HCT116 (cell line): ENCODE results near the gene SERP1.

Experiments used
- CTCF ChIP-seq, 3 experiments: fragments of 200-600 bp in 1 of 3; sonication (generic) in 1 of 3; IDR thresholded peaks in 2 of 3; conservative IDR thresholded peaks in 1 of 3; 2 replicates each; pipeline ENCODE4 v1.5.1; 2012 to 2017; ENCODE audit warnings: low read depth in 2 of 3, low read length in 2 of 3, antibody characterized with exemption in 1 of 3, borderline replicate concordance in 1 of 3, control low read depth in 1 of 3, mild to moderate bottlenecking in 1 of 3, mixed read lengths in 1 of 3, mixed run types in 1 of 3, moderate library complexity in 1 of 3; ENCODE audit not compliant: insufficient read depth in 1 of 3
- ELF1 ChIP-seq: IDR thresholded peaks from 2 replicates; pipeline ENCODE4 v1.6.1; 2012; ENCODE audit warnings: low read depth, borderline replicate concordance
- EZH2 ChIP-seq: fragments of 200-600 bp; sonication (generic); IDR thresholded peaks from 2 replicates; pipeline ENCODE4 v1.6.1; 2017; ENCODE audit warnings: antibody characterized with exemption, mixed run types
- EZH2phosphoT487 ChIP-seq: fragments of 200-600 bp; IDR thresholded peaks from 2 replicates; pipeline ENCODE4 v1.6.1; 2018; ENCODE audit warnings: antibody characterized with exemption, borderline replicate concordance
- FOSL1 ChIP-seq: IDR thresholded peaks from 2 replicates; pipeline ENCODE4 v1.6.1; 2012; ENCODE audit warnings: low read depth
- POLR2A ChIP-seq: IDR thresholded peaks from 2 replicates; pipeline ENCODE4 v1.7.0; 2011; ENCODE audit warnings: borderline replicate concordance; ENCODE audit not compliant: insufficient read depth, insufficient read length; ENCODE audit errors: extremely low read depth
- POLR2AphosphoS5 ChIP-seq: IDR thresholded peaks from 2 replicates; pipeline ENCODE4 v1.6.1; 2011; ENCODE audit warnings: mild to moderate bottlenecking, low read depth, low read length, moderate library complexity
- REST ChIP-seq: IDR thresholded peaks from 2 replicates; pipeline ENCODE4 v1.6.1; 2012; ENCODE audit warnings: low read depth
- YY1 ChIP-seq: IDR thresholded peaks from 2 replicates; pipeline ENCODE4 v1.6.1; 2011; ENCODE audit warnings: low read length, low read depth, moderate library complexity, mild to moderate bottlenecking; ENCODE audit not compliant: insufficient replicate concordance; ENCODE audit errors: extremely low read depth
- ZBTB33 ChIP-seq: IDR thresholded peaks from 2 replicates; pipeline ENCODE4 v1.6.1; 2011; ENCODE audit warnings: mild to moderate bottlenecking, low read length, moderate library complexity; ENCODE audit not compliant: insufficient replicate concordance; ENCODE audit errors: extremely low read depth
- ZNF274 ChIP-seq: fragments of 200-500 bp; sonication (Bioruptor generic); IDR thresholded peaks from 2 replicates; pipeline ENCODE4 v1.6.1; 2014; ENCODE audit warnings: mild to moderate bottlenecking, low read depth, low read length, inconsistent platforms

GRCh38 chr3:150582620-150583019 is 36.3 kb upstream of the SERP1 start:
- TF ChIP-seq ZBTB33 (no peak), ELF1 (no peak), EZH2 (no peak), CTCF (IDR thresholded peaks at IDR 0.05 in 2 of 3, conservative IDR thresholded peaks at IDR 0.05 in 1 of 3; ENCODE audit: borderline replicate concordance in 1 of 3, insufficient read depth in 1 of 3, low read depth in 2 of 3, low read length in 2 of 3) (no peak), POLR2A (no peak), YY1 (no peak), ZNF274 (no peak), EZH2phosphoT487 (no peak), FOSL1 (no peak), POLR2AphosphoS5 (no peak), REST (no peak)
